HEK293 (cell line): Measurements from ENCODE around the gene CYB561A3.

ENCODE experiments used
- CTCF ChIA-PET: fragments of 350-600 bp; formaldehyde crosslinking; extraction: SDS; loops from one replicate; lab custom pipeline; 2021; ENCODE audit warnings: antibody characterized with exemption; lab: Yijun Ruan, JAX
- POLR2A ChIA-PET: fragments of 300-600 bp; formaldehyde crosslinking; extraction: SDS; loops from one replicate; lab custom pipeline; 2020; ENCODE audit warnings: antibody characterized with exemption, inconsistent platforms; lab: Yijun Ruan, JAX
- H3K27ac ChIP-seq: fragments of 200-500 bp; sonication (Bioruptor generic); 2 replicates; pipeline ENCODE4 v1.5.1; 2014; ENCODE audit warnings: low read depth, low read length, control low read depth, inconsistent platforms; ENCODE audit errors: extremely low read depth
- H3K36me3 ChIP-seq, 2 experiments: fragments of 200-500 bp in 1 of 2; sonication (Bioruptor generic) in 1 of 2; 1 replicate in 1 of 2; 2 replicates in 1 of 2; pipeline ENCODE4 v1.5.1; 2014 to 2017; ENCODE audit warnings: inconsistent platforms in 2 of 2, low read length in 2 of 2; ENCODE audit not compliant: control insufficient read depth in 2 of 2, insufficient read depth in 1 of 2
- H3K4me1 ChIP-seq: fragments of 200-500 bp; sonication (Bioruptor generic); 2 replicates; pipeline ENCODE4 v1.5.1; 2014; ENCODE audit warnings: mild to moderate bottlenecking, low read length, inconsistent platforms; ENCODE audit not compliant: control insufficient read depth, insufficient read depth
- H3K4me3 ChIP-seq: 2 replicates; pipeline ENCODE4 v1.5.1; 2011; ENCODE audit warnings: low read depth, mild to moderate bottlenecking, control low read depth, low read length, moderate library complexity
- H3K9me3 ChIP-seq: fragments of 200-500 bp; sonication (Bioruptor generic); 2 replicates; pipeline ENCODE4 v1.5.1; 2014; ENCODE audit warnings: low read depth, low read length, inconsistent platforms; ENCODE audit not compliant: control insufficient read depth, insufficient read depth
- REST ChIP-seq: fragments of 450-650 bp; formaldehyde crosslinking; IDR thresholded peaks from 2 replicates; pipeline ENCODE4 v1.5.1; 2016; ENCODE audit warnings: missing biosample characterization, missing genetic modification characterization
- SP2 ChIP-seq: fragments of 450-650 bp; formaldehyde crosslinking; IDR thresholded peaks from 2 replicates; pipeline ENCODE4 v1.5.1; 2016; ENCODE audit warnings: missing biosample characterization, missing genetic modification characterization
- ZBTB17 ChIP-seq: fragments of 450-650 bp; formaldehyde crosslinking; IDR thresholded peaks from 2 replicates; pipeline ENCODE4 v1.5.1; 2016; ENCODE audit warnings: missing biosample characterization, missing genetic modification characterization
- ZIC2 ChIP-seq: fragments of 450-650 bp; formaldehyde crosslinking; IDR thresholded peaks from 2 replicates; pipeline ENCODE4 v1.5.1; 2016; ENCODE audit warnings: missing biosample characterization, missing genetic modification characterization
- ZNF114 ChIP-seq: fragments of 450-650 bp; formaldehyde crosslinking; IDR thresholded peaks from 2 replicates; pipeline ENCODE4 v1.5.0; 2017; ENCODE audit warnings: missing biosample characterization, missing genetic modification characterization
- ZNF133 ChIP-seq: fragments of 450-650 bp; formaldehyde crosslinking; IDR thresholded peaks from 2 replicates; pipeline ENCODE4 v1.5.1; 2016; ENCODE audit warnings: missing biosample characterization, missing genetic modification characterization
- ZNF211 ChIP-seq: fragments of 450-650 bp; formaldehyde crosslinking; IDR thresholded peaks from 2 replicates; pipeline ENCODE4 v1.5.1; 2016; ENCODE audit warnings: low read depth, missing biosample characterization, missing genetic modification characterization
- ZNF341 ChIP-seq: fragments of 450-650 bp; formaldehyde crosslinking; IDR thresholded peaks from 2 replicates; pipeline ENCODE4; 2016; ENCODE audit warnings: low read depth, missing biosample characterization, missing genetic modification characterization
- ZNF366 ChIP-seq: fragments of 450-650 bp; formaldehyde crosslinking; conservative IDR thresholded peaks from 2 replicates; pipeline ENCODE4 v1.5.1; 2016; ENCODE audit warnings: missing biosample characterization, missing genetic modification characterization
- ZNF544 ChIP-seq: fragments of 450-650 bp; formaldehyde crosslinking; IDR thresholded peaks from 2 replicates; pipeline ENCODE4 v1.5.0; 2017; ENCODE audit warnings: missing biosample characterization, missing genetic modification characterization
- ZNF548 ChIP-seq: fragments of 450-650 bp; formaldehyde crosslinking; IDR thresholded peaks from 2 replicates; pipeline ENCODE4 v1.5.1; 2016; ENCODE audit warnings: missing biosample characterization, missing genetic modification characterization
- ZNF555 ChIP-seq: fragments of 450-650 bp; formaldehyde crosslinking; conservative IDR thresholded peaks from 2 replicates; pipeline ENCODE4 v1.5.1; 2017; ENCODE audit warnings: missing biosample characterization, mild to moderate bottlenecking, missing genetic modification characterization, inconsistent platforms
- ZNF677 ChIP-seq: fragments of 450-650 bp; IDR thresholded peaks from 2 replicates; pipeline ENCODE4 v1.5.0; 2018; ENCODE audit warnings: missing biosample characterization, mild to moderate bottlenecking, missing genetic modification characterization, moderate library complexity
- ZNF707 ChIP-seq: fragments of 450-650 bp; formaldehyde crosslinking; IDR thresholded peaks from 2 replicates; pipeline ENCODE4 v1.5.1; 2016; ENCODE audit warnings: missing biosample characterization, missing genetic modification characterization
- ZSCAN5A ChIP-seq: fragments of 450-650 bp; formaldehyde crosslinking; IDR thresholded peaks from 2 replicates; pipeline ENCODE4 v1.5.1; 2016; ENCODE audit warnings: missing biosample characterization, missing genetic modification characterization
- TF ChIP-seq, protein P1 (sequence below): fragments of 450-650 bp; formaldehyde crosslinking; IDR thresholded peaks from 2 replicates; pipeline ENCODE4 v1.5.1; 2016; ENCODE audit warnings: missing biosample characterization, missing genetic modification characterization
- TF ChIP-seq, protein P2 (sequence below): IDR thresholded peaks from 2 replicates; pipeline ENCODE4 v1.6.1; 2011; ENCODE audit warnings: mild to moderate bottlenecking, low read depth, low read length, borderline replicate concordance

Gene CYB561A3

GRCh38 chr11:61401573-61401972 is 39.9 kb upstream of the CYB561A3 start:
- H3K36me3 ChIP-seq = peaks cover 6 to 61% of the 10 kb centered on the region in 2 experiments
- no peak overlapping the region for H3K4me3 ChIP-seq
- H3K9me3 ChIP-seq = no peaks in the 10 kb centered on the region
- ChIA-PET CTCF (interaction anchor here (1.8 to 2.4 kb wide), 4 partner anchors 9 to 65 kb away, joined by 4 to 15 read pairs (median 12); partner anchors contain the start of gene TMEM216), POLR2A (interaction anchor here (1.3 to 2.5 kb wide), 3 partner anchors 9 to 40 kb away, joined by 3 to 18 read pairs (median 12); partner anchors contain the start of genes CPSF7, CYB561A3, SDHAF2 and TMEM216)
- no peak overlapping the region for H3K27ac ChIP-seq
- H3K4me1 ChIP-seq = no peaks in the 10 kb centered on the region
- TF ChIP-seq ZNF544 (tag by site-specific recombination) = no peak
- TF ChIP-seq, protein P1, sequence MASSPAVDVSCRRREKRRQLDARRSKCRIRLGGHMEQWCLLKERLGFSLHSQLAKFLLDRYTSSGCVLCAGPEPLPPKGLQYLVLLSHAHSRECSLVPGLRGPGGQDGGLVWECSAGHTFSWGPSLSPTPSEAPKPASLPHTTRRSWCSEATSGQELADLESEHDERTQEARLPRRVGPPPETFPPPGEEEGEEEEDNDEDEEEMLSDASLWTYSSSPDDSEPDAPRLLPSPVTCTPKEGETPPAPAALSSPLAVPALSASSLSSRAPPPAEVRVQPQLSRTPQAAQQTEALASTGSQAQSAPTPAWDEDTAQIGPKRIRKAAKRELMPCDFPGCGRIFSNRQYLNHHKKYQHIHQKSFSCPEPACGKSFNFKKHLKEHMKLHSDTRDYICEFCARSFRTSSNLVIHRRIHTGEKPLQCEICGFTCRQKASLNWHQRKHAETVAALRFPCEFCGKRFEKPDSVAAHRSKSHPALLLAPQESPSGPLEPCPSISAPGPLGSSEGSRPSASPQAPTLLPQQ (tag by site-specific recombination) = no peak
- TF ChIP-seq ZIC2 (tag by site-specific recombination) = no peak
- TF ChIP-seq ZNF114 = no peak
- no peak for TF ChIP-seq ZSCAN5A
- TF ChIP-seq ZNF366 = no peak
- TF ChIP-seq ZNF133 (tag by site-specific recombination) = no peak
- TF ChIP-seq, protein P2, sequence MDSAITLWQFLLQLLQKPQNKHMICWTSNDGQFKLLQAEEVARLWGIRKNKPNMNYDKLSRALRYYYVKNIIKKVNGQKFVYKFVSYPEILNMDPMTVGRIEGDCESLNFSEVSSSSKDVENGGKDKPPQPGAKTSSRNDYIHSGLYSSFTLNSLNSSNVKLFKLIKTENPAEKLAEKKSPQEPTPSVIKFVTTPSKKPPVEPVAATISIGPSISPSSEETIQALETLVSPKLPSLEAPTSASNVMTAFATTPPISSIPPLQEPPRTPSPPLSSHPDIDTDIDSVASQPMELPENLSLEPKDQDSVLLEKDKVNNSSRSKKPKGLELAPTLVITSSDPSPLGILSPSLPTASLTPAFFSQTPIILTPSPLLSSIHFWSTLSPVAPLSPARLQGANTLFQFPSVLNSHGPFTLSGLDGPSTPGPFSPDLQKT = no peak
- TF ChIP-seq SP2 = no peak
- no peak for TF ChIP-seq ZNF677 (tag by site-specific recombination)
- TF ChIP-seq ZNF555 (tag by site-specific recombination) = no peak
- no peak for TF ChIP-seq ZNF211 (tag by site-specific recombination)
- TF ChIP-seq ZNF548 (tag by site-specific recombination) = no peak
- TF ChIP-seq ZBTB17 (tag by site-specific recombination) = no peak
- no peak for TF ChIP-seq ZNF707 (tag by site-specific recombination)

DNA sequence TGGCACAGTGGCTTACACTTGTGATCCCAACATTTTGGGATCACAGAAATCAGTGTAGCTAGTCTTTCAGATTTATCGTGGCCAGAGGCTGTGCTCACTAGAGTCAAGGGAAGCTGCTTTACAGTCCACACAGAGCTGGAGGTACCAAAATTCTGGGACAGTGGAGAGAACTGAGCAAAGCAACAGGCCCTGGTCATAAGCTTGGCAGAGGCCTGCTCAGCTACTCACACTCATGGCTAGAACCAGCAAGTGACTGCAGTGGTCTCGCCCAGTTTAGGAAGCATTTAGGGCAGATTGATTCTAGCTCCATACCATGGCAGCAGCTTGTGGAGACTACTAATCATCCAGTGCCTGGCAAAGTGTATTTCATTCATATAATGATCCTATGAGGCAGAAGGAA is 39.5 kb upstream of the CYB561A3 start:
- H3K4me1 ChIP-seq = no peaks in the 10 kb centered on the region
- CTCF ChIA-PET = interaction anchor here (1.8 to 2.4 kb wide), 4 partner anchors 8 to 65 kb away, joined by 4 to 15 read pairs (median 12); partner anchors contain the start of gene TMEM216
- peak overlapping the region; percentile 13; the same call in 1 of the 2 replicates for H3K27ac ChIP-seq
- H3K4me3 ChIP-seq = no peak overlapping the region
- H3K36me3 ChIP-seq = peaks cover 5 to 57% of the 10 kb centered on the region in 2 experiments
- TF ChIP-seq ZNF341 (tag by site-specific recombination) = no peak
- no peak for TF ChIP-seq REST (tag by site-specific recombination)
- H3K9me3 ChIP-seq = no peaks in the 10 kb centered on the region
- POLR2A ChIA-PET = interaction anchor here (0.5 to 2.5 kb wide), 4 partner anchors 8 to 40 kb away, joined by 3 to 18 read pairs (median 8); partner anchors contain the start of genes CPSF7, CYB561A3, SDHAF2 and TMEM216
